BJ (cell line): ENCODE data around the gene CFAP43. TPM values are rescaled to one million over a fixed set of nuclear protein-coding genes. Genes with fewer than 3 reads are reported as not detected.

Experiments used
- CTCF ChIA-PET: fragments of 350-600 bp; formaldehyde crosslinking; extraction: SDS; loops from one replicate; lab custom pipeline; 2021; ENCODE audit warnings: antibody characterized with exemption, inconsistent platforms; lab: Yijun Ruan, JAX
- POLR2A ChIA-PET: fragments of 300-600 bp; sonication (Branson Sonifier 250); formaldehyde crosslinking; extraction: SDS; loops from one replicate; lab custom pipeline; 2021; ENCODE audit warnings: antibody characterized with exemption; lab: Charles Lee
- DNase-seq: peaks from one replicate; pipeline ENCODE4 v3.0.0-alpha.2; 2011; ENCODE audit warnings: low read depth
- H3K27me3 ChIP-seq: 2 replicates; pipeline ENCODE4 v1.6.0; 2011; ENCODE audit warnings: low read length; ENCODE audit not compliant: control insufficient read depth, insufficient read depth
- H3K36me3 ChIP-seq: 2 replicates; pipeline ENCODE4 v1.5.1; 2011; ENCODE audit warnings: low read length; ENCODE audit not compliant: control insufficient read depth, insufficient read depth
- H3K4me3 ChIP-seq: 2 replicates; pipeline ENCODE4 v1.5.1; 2011; ENCODE audit warnings: low read depth, mild to moderate bottlenecking, control low read depth, low read length
- CTCF ChIP-seq: IDR thresholded peaks from 2 replicates; pipeline ENCODE4 v1.5.1; 2011; ENCODE audit warnings: low read depth, mild to moderate bottlenecking, control low read depth, inconsistent platforms, low read length, moderate library complexity; ENCODE audit not compliant: insufficient read depth
- polyA plus RNA-seq: library from polyadenylated mRNA; depleted of rRNA; stranded (reverse); fragments of >200 nt; gene quantifications from 2 replicates; pipeline ENCODE4 v1.2.3, GENCODE V29; 2011

Gene CFAP43
- polyA plus RNA-seq, 1 experiment = 0.05 TPM

- peak; percentile 52 for DNase-seq
- Histone ChIP-seq H3K36me3 (no peaks in the 10 kb centered on the region), H3K4me3 (no peak overlapping the region), H3K27me3 (no peaks in the 10 kb centered on the region)
- POLR2A ChIA-PET = interaction anchor here (1.9 kb wide), 1 partner anchor 11 kb away, joined by 22 read pairs; the partner anchor contains the start of gene SFR1
- CTCF ChIA-PET = interaction anchor here (0.6 to 3.0 kb wide), 4 partner anchors 9 to 65 kb away, joined by 3 to 12 read pairs (median 4); partner anchors contain the start of gene SFR1
- TF ChIP-seq CTCF = no peak
These were observed 122.1 kb downstream of the CFAP43 start for GRCh38 chr10:104109908-104110662.

GRCh38 chr10:104104926-104105325, 127.2 kb downstream of the CFAP43 start:
- no peak for DNase-seq
- CTCF ChIA-PET = interaction anchor here (0.5 kb wide), 1 partner anchor 197 kb away, joined by 3 read pairs; no protein-coding TSS in a partner anchor

GRCh38 chr10:104104418-104104817, 127.7 kb downstream of the CFAP43 start:
- ChIA-PET CTCF (interaction anchor here (0.5 kb wide), 1 partner anchor 196 kb away, joined by 3 read pairs; no protein-coding TSS in a partner anchor), POLR2A (no interaction called here)
- DNase-seq = no peak
- no peak for TF ChIP-seq CTCF
- no peak overlapping the region for H3K4me3 ChIP-seq
- H3K36me3 ChIP-seq = no peaks in the 10 kb centered on the region
- H3K27me3 ChIP-seq = no peaks in the 10 kb centered on the region

More at GRCh38 chr10:104104926-104105325, 127.2 kb downstream of the CFAP43 start:
- TF ChIP-seq CTCF = no peak
- Histone ChIP-seq H3K27me3 (no peaks in the 10 kb centered on the region), H3K36me3 (no peaks in the 10 kb centered on the region), H3K4me3 (no peak overlapping the region)
- POLR2A ChIA-PET = no interaction called here

GRCh38 chr10:104103956-104104355, 128.2 kb downstream of the CFAP43 start:
- H3K4me3 ChIP-seq = no peak overlapping the region
- POLR2A ChIA-PET = no interaction called here
- TF ChIP-seq CTCF = no peak
- no peaks in the 10 kb centered on the region for H3K36me3 ChIP-seq
- DNase-seq = no peak
- CTCF ChIA-PET = interaction anchor here (1.3 kb wide), 1 partner anchor 17 kb away, joined by 4 read pairs; the partner anchor contains the start of gene SFR1
- no peaks in the 10 kb centered on the region for H3K27me3 ChIP-seq

- POLR2A ChIA-PET = no interaction called here
- TF ChIP-seq CTCF = no peak
- no peaks in the 10 kb centered on the region for H3K27me3 ChIP-seq
- CTCF ChIA-PET = interaction anchor here (1.5 kb wide), 1 partner anchor 18 kb away, joined by 3 read pairs; no protein-coding TSS in a partner anchor
- H3K36me3 ChIP-seq = no peaks in the 10 kb centered on the region
- H3K4me3 ChIP-seq = no peak overlapping the region
- no peak for DNase-seq
These were observed 130.3 kb downstream of the CFAP43 start for GRCh38 chr10:104101902-104102301.
